Right lung (tissue), 5 donors: ENCODE results near the gene CLIC4. TPM values are rescaled to one million over a fixed set of nuclear protein-coding genes. Genes with fewer than 3 reads are reported as not detected.
"Not testable (repeated sequence)": the region's sequence is repeated elsewhere in the genome, so short reads cannot be mapped to it uniquely, and the experiment has no call there.

Experiments used
- DNase-seq, 2 donors: peaks; one replicate each; pipeline ENCODE4 v3.0.0-alpha.2; 2013
- polyA plus RNA-seq, 5 donors: library from polyadenylated mRNA; unstranded; fragments of 120-200 nt; gene quantifications; one replicate each; pipeline versions ENCODE4 v1.2.1 to v1.2.3, GENCODE V29; 2013; ENCODE audit warnings: inconsistent platforms in 1 of 5, low replicate concordance in 1 of 5; ENCODE audit not compliant: insufficient read length in 5 of 5, insufficient read depth in 1 of 5

Gene CLIC4
- polyA plus RNA-seq, 5 donors: 196 to 288 (median 236) TPM

DNA sequence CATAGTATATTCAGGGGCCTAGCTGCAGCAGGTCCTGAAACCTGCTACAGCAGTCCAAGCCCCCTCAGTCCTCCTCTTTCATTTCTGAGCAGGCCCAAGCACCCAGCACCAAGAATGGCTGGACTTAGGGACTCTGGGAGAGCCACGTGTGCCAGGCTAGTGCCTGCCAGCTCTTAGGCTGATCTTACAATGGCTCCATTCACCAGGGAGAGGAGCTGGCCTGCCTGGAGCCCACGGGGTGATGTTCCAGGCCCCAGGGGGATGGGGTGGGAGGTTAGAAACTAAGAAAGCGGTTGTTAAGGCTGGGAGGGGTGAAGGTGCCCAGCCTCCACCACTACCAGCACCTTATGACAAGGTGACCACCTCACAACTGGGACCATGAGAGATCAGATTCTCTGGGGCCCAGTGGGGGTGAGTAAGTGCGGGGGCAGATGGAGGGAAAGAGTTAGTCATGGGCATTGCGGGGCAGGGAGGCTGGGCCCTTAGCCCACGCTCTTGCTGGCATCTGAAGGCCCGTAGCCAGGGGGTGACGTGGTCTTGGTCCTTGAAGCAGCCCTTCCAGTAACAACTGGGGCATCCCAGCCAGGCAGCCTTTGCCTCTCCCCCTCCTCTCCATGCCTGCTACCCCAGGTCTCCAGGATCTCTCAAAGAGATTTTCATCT, 30.3 kb upstream of the CLIC4 start:
- no peak for DNase-seq

DNA sequence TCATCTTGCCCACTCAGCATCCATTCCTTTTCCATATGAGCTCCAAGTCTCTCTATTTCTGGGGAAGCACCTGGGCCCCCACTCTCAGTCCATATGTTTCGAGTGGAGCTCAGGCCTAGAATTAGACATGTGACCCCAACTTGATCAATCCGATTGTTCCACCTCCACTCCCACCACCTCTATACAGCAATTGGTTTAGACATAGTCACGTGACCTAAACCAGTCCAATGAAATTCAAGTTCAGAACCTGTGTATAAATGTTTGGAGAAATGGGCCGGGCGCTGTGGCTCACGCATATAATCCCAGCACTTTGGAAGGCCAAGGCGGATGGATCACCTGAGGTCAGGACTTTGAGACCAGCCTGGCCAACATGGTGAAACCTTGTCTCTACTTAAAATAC, 29.6 kb upstream of the CLIC4 start:
- no peak for DNase-seq

DNA sequence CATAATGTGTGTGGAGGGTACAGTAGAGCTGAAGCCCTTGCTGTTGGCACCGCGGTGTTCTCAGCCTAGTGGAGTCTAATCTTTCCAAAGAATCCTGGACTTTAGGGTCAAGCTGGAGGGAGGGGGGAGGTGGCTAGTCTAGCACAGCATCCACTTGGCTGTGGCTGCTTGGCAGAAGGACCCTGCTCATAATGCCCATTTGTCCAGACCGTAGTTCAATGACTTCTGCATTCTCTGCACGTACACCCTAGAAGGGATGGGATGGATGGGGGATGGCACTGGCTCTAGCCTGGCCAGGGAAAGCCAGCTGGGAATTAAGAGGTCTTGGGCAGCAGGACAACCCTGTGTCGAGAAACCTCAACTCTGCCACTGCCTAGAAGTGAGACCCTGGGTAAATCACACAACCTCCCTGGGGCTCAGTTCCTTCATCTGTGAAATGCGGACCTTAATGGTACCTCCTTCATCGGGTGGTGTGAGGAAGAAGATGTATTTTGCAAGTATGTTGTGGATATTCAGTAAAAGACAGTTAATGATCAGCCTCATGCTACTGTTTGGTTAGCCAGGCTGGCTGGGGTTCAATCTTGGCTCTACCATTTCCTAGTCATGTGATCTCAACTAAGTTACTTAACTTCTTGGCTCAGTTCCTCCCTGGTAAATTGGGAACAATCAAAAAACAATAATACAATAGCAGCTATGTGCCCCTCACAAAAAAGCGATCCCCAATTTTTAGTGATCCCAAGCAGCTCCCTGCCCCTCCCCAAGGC, 27.2 kb upstream of the CLIC4 start:
- DNase-seq: no peak

GRCh38 chr1:24720152-24720551, 25.1 kb upstream of the CLIC4 start:
- no peak for DNase-seq

GRCh38 chr1:24721533-24721932, 23.7 kb upstream of the CLIC4 start:
- DNase-seq: no peak

DNA sequence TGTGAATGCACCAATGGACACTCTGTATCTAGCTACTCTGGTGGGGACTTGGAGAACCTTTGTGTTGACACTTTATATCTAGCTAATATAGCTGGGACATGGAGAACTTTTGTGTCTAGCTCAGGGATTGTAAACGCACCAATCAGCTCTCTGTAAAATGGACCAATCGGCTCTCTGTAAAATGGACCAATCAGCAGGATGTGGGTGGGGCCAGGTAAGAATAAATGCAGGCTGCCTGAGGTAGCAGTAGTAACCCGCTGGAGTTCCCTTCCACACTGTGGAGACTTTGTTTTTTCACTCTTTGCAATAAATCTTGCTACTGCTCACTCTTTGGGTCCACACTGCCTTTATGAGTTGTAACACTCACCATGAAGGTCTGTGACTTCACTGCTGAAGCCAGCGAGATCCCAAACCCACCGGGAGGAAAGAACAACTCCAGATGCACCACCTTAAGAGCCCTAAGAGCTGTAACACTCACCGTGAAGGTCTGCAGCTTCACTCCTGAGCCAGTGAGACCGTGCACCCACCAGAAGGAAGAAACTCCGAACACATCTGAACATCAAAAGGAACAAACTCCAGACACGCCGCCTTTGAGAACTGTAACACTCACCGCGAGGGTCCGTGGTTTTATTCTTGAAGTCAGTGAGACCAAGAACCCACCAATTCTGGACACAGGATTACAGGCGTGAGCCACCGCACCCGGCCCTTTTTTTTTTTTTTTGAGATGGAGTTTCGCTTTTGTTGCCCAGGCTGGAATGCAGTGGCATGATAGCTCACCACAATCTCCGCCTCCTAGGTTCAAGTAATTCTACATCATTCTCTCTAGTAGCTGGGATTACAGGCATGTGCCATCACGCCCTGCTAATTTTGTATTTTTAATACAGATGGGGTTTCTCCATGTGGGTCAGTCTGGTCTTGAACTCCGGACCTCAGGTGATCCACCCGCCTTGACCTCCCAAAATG, 22.9 kb upstream of the CLIC4 start:
- DNase-seq: not testable (repeated sequence)

- DNase-seq: no peak
Measured at GRCh38 chr1:24724345-24725208, 20.7 kb upstream of the CLIC4 start.

DNA sequence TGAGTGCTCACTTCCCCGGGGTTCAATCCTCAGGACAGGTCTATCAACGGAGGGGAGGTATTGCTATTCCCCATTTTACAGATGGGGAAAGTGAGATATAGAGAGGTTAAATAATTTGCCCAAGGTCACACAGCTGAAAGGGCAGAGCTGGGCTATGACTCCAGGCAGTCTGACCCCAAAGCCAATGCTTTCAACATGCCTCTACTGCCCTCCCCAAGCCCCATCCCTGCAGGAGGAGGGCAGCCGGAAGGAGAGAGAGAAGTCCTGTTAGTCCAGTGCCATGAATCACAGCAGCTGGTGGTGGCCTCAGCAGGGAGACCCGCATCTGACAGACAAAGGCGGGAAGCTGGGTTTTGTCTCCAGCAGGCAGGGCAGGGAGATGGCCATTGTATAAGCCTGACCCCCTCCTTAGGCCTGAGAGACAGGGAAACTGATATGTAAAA, 20.0 kb upstream of the CLIC4 start:
- no peak for DNase-seq

DNA sequence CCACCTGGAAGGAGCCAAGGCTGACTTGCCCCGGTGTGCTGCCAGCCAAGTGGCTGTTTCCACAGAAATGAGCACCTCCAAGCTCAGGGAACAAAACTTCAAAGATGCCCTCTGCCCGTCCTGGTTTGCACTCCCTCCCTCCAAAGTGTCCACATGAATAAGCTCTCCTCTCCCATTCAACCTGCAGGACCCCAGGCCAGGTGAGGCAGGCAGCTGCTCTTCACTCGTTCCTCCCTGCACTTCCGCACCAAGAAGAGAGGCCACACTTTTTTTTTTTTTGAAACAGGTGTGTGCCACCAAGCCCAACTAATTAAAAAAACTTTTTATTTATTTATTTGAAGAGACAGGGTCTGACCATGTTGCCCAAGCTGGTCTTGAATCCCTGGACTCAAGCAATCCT, 18.5 kb upstream of the CLIC4 start:
- no peak for DNase-seq

DNA sequence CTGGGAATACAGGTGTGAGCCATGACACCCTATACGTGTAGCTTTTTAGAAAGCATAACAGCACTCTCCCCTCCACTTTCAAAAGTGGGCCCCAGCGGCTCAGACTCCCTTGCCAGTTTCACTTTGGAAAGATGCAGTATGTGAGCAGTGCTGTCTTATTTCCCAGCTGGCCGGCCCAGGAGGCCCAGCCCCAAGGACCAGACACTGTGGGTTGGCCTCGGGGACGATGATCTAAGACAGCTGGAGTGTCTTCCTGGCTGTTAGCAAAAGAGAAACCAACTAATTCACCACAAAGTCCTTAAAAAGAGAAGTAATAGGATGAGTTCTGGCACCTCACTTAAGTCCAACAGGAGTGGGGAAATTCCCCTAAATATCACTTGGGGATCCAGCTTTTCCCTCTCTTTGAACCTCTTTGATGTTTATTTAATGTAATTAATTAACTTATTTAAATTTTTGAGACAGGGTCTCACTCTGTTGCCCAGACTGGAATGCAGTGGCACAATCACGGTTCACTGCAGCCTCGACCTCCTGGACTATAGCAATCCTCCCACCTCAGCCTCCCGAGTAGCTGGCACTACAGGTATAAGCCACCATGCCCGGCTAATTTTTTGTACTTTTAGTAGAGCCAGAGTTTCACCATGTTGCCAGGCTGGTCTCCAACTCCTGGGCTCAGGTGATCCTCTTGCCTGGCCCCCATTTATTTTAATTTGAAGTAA, 17.6 kb upstream of the CLIC4 start:
- DNase-seq: peak; percentile 78 to 80

DNA sequence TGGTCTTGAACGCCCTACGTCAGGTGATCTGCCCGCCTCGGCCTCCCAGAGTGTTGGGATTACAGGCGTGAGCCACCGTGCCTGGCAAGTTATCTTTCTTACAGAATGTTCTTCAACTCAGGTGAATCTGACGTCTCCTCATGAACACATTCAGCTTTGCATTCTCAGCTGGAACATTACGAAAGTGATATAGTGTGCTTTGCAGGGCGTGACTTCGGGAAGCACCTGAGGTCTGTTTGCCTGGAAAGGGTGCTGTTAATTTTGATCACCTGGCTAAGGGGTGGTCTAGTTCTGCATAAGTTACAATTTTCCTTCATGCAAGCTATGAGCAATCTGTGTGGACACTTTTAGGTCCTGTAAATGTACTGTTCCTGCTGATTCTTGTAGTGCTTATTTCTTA, 16.3 kb upstream of the CLIC4 start:
- no peak for DNase-seq

- no peak for DNase-seq
Measured at GRCh38 chr1:24732186-24732885, 12.9 kb upstream of the CLIC4 start.

DNA sequence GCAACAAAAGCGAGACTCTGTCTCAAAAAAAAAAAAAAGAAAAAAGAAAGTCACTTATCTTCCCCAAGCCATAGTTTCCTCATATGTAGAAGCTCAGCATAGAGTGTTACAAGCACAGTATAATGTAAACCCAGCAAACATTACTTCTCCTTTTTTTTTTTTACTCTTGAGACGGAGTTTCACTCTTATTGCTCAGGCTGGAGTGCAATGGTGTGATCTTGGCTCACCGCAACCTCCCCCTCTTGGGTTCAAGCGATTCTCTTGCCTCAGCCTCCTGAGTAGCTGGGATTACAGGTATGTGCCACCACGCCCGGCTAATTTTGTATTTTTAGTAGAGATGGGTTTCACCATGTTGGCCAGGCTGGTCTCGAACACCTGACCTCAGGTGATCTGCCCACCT, 11.9 kb upstream of the CLIC4 start:
- DNase-seq: not testable (repeated sequence)

- DNase-seq: no peak
Measured at GRCh38 chr1:24735156-24735508, 10.1 kb upstream of the CLIC4 start.

DNA sequence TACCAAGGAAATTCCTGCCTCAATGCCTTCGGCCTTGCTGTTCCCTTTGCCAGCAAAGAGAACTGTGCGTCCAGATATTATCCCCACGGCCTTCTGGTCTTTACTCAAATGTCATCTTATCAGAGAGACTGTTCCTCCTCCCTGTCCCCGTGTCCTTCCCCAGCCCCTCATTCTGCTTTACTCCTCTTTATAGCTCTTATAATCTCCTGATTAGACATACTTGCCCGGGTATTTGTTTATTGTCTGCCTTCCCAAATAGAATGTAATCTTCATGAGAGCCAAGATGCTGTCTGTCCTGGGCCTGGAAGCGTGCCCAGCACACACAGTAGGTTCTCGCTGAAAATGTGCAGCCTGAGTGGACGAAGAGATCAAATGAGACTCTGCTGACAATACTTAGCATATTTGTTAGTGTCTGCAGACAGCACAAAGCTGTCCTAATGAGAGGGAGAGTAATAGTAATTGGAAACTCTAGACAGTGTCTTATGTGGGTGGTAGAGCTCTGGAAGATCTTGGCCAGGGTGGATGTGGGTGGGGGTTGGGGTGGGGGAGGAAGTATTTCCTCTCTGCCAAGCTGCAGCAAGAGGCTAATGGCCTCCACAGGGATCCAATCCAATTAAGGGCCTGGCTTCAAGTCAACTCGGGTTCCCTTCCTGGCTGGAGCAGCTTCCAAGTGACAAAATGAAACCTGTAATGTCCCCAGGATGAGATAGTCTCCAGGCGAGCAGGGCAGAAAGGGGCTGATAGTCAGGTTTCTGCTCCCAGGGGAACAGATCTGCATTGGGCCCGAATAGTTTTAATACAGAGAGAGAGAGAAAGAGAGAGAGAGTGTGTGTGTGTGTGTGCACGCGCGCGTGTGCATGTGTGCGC, 9.5 kb upstream of the CLIC4 start:
- peak; percentile 92 for DNase-seq

DNA sequence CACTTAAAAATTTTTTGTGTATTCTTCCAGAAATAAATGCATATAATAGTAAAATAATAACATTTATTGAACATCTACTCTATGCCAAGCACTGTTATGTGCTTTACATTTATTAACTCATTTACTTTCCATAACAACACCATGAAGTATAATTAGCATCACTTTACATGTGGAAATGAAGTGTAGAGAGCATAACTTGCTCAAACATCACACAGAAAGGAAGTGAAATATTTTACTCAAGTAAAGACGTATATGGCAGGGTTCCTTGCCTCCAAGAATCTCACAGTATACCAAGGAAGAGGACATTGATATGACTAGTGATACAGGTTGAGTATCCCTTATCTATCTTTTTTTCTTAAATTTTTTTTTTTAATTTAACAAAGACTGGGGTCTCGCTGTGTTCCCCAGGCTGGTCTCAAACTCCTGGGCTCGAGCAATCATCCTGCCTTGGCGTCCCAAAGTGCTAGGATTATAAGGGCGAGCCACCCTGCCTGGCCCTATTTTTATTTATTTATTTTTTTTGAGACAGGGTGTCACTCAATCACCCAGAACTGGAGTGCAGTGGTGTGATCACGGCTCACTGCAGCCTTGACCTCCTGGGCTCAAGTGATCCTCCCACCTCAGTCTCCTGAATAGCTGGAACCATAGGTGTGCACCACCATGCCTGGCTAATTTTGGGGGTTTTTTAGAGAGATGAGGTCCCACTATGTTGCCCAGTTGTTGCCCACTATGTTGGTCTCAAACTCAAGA, 7.7 kb upstream of the CLIC4 start:
- DNase-seq: no peak

DNA sequence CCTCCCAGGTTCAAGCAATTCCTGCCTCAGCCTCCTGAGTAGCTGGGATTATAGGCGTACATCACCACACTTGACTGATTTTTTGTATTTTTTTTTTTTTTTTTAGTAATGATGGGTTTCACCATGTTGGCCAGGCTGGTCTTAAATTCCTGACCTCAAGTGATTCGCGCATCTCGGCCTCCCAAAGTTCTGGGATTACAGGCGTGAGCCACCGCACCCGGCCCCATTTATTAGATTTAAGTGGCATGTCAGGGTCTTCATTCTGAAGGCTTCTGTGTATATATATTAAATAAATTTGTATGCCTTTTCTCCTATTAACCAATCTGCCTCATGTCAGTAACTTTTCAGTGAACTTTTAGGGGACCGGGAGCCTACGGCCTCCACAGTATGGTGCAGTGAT, 6.0 kb upstream of the CLIC4 start:
- no peak for DNase-seq
